KOPT-K1 (cell line): ENCODE data around the gene SOX13.

Experiments used
- H3K27ac ChIP-seq: fragments of 200-600 bp; sonication (generic); 2 replicates; pipeline ENCODE4 v1.5.1; 2016; ENCODE audit warnings: antibody characterized with exemption, mild to moderate bottlenecking, low read depth, low read length; ENCODE audit not compliant: poor library complexity, severe bottlenecking
- H3K36me3 ChIP-seq: fragments of 200-600 bp; sonication (generic); 2 replicates; pipeline ENCODE4 v1.5.1; 2017; ENCODE audit warnings: antibody characterized with exemption, mild to moderate bottlenecking, low read length, moderate library complexity; ENCODE audit not compliant: insufficient read depth
- H3K9me3 ChIP-seq: fragments of 200-600 bp; sonication (generic); 2 replicates; pipeline ENCODE4 v1.5.1; 2017; ENCODE audit warnings: antibody characterized with exemption, low read length, mild to moderate bottlenecking; ENCODE audit not compliant: insufficient read depth, poor library complexity, severe bottlenecking

Gene SOX13

DNA sequence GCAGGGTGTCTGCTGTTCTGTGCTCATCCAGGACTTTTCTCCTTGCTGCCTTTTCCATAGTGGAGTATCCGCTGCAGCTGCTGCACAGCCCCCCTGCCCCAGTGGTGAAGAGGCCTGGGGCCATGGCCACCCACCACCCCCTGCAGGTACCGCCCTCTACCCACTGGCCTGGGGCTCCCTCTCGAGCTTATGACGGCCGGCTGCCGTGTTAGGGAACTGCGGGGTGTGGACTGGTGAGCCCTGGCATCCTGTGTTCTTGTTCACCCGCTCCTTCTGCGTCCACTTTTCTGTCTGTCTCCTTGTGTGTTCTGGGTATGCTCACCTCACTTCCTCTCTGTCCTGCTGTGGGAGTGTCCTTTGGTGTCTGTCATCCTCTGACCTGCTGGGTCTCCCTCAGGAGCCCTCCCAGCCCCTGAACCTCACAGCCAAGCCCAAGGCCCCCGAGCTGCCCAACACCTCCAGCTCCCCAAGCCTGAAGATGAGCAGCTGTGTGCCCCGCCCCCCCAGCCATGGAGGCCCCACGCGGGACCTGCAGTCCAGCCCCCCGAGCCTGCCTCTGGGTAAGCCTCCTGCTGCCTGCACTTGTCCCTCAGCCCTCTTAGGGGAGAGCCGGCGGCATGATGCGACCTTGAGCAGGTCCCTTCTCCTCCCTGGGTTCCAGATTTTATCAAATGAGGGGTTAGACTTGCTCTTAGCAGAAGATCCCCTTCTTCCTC is 49.1 kb downstream of the SOX13 start:
- no peaks in the 10 kb centered on the region for H3K36me3 ChIP-seq
- H3K9me3 ChIP-seq = no peaks in the 10 kb centered on the region
- no peak overlapping the region for H3K27ac ChIP-seq

- Histone ChIP-seq H3K36me3 (no peaks in the 10 kb centered on the region), H3K27ac (no peak overlapping the region), H3K9me3 (no peaks in the 10 kb centered on the region)
Measured at GRCh38 chr1:204123376-204123775, 50.5 kb downstream of the SOX13 start.

- Histone ChIP-seq H3K36me3 (no peaks in the 10 kb centered on the region), H3K27ac (no peak overlapping the region), H3K9me3 (no peaks in the 10 kb centered on the region)
Measured at GRCh38 chr1:204124639-204125038, 51.7 kb downstream of the SOX13 start.

- no peaks in the 10 kb centered on the region for H3K36me3 ChIP-seq
- no peaks in the 10 kb centered on the region for H3K9me3 ChIP-seq
- H3K27ac ChIP-seq = no peak overlapping the region
Measured at GRCh38 chr1:204125759-204126351, 52.9 kb downstream of the SOX13 start.

DNA sequence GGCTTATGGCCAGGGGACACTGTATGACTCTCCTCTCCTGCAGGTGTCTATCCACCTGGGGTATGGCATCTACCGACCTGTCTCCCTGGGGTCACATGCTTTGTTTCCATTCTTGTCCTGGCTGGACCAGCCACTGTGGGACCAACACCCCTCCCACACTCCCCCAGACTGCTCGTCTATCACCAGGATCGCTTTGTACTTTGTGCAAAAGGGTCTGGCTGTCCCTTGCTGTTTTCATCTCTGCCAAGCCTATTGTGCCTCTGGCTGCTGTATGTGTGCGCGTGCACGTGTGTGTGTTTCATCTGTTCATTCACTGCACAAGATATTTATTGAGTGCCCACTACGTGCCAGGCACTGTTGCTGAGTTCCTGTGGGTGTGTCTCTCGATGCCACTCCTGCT is 53.5 kb downstream of the SOX13 start:
- Histone ChIP-seq H3K27ac (no peak overlapping the region), H3K9me3 (no peaks in the 10 kb centered on the region), H3K36me3 (no peaks in the 10 kb centered on the region)

DNA sequence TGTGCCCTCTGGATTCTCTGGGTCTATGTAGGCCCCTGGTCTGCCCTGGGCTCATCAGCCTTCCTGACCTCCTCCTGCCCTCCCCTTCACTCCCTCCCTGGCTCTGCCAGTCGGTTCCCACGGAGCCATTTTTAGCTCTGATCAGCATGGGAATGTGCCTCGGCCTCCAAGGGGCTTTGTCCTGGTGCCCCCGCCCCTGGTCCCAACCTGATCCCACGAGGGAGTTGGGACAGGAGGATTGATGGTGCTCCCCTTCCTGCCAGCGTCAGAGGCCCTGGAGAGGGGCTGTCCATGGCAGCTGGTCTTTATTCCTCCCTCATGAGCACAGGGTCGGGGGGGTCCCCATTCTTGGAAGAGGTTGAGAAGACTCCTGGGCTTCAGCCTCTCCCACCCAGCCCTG is 54.0 kb downstream of the SOX13 start:
- Histone ChIP-seq H3K36me3 (no peaks in the 10 kb centered on the region), H3K9me3 (no peaks in the 10 kb centered on the region), H3K27ac (no peak overlapping the region)

DNA sequence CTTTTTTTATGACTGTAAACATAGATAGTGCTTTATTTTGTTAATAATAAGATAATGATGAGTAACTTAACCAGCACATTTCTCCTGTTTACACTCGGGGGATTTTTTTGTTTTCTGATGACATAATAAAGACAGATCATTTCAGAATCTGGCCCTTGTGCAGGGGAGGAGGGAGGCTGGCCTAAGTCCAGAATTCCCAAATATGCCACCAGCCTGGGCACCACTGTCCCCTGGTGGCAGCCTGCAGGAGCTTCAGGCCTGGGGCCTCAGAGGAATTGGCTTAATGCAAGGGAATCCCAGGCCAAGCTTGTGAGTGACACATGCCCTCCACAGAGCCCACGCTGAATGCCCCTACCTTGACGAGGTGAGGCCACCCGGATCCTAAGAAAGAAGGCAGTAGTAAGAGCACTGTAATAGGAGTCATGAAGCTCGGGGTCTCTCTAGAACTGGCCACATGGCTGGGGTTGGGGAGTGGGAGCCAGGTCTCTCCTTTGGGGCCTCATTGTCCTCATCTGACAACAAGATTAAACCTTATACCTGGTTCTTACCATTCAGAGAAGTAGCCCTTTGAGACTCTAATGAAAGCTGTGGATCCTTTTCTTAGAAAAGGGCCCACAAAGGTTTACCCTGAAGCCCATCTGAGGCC is 54.8 kb downstream of the SOX13 start:
- Histone ChIP-seq H3K27ac (no peak overlapping the region), H3K36me3 (no peaks in the 10 kb centered on the region), H3K9me3 (no peaks in the 10 kb centered on the region)

DNA sequence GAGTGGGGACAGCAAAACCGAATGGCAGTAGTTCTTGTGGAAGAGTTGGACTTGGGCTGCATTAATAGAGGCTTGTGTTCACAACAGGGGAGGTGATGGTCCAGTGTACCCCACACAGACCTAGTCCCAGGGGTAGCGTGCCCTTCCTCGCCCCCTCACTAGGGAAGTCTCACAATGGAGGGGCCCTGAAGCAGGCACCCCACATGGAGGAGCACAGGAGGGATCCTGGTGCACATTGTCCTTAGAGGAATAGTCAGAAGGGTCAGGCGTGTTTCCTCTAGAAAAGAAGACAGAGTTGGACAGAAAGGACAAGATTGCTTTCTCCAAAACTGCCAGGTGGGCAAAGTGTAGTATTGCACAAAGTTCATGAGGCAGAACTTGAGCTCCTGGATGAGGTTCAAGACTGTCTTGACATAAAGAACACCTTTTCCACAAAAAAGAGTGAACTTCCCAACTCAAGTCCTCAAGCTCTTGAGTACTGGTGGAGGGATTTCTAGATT is 55.6 kb downstream of the SOX13 start:
- Histone ChIP-seq H3K27ac (no peak overlapping the region), H3K9me3 (no peaks in the 10 kb centered on the region), H3K36me3 (no peaks in the 10 kb centered on the region)

- Histone ChIP-seq H3K36me3 (no peaks in the 10 kb centered on the region), H3K9me3 (no peaks in the 10 kb centered on the region), H3K27ac (no peak overlapping the region)
Measured at GRCh38 chr1:204128964-204129896, 56.3 kb downstream of the SOX13 start.

- H3K9me3 ChIP-seq = no peaks in the 10 kb centered on the region
- no peaks in the 10 kb centered on the region for H3K36me3 ChIP-seq
- no peak overlapping the region for H3K27ac ChIP-seq
Measured at GRCh38 chr1:204130178-204130577, 57.3 kb downstream of the SOX13 start.

- H3K36me3 ChIP-seq = no peaks in the 10 kb centered on the region
- no peaks in the 10 kb centered on the region for H3K9me3 ChIP-seq
- H3K27ac ChIP-seq = no peak overlapping the region
Measured at GRCh38 chr1:204130981-204131892, 58.3 kb downstream of the SOX13 start.

DNA sequence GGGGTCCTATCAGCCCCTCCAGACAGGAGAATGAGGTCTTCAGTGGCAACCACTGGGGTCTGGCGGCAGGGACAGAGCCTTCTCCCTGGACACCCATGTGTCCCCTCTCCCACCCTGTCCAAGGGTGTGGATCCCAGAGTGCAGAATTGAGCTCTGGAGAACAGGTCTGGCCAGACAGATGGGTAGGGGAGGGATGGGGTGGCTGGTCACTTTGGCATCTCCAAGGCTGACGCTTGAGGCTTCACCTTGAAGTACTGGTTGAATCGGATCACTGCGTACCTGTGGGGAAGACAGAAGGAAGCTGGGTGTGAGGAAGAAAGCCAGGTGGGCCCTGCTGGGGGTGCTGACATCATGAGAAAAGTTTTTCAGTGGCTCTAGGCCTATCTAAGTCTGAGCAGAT is 59.1 kb downstream of the SOX13 start:
- no peak overlapping the region for H3K27ac ChIP-seq
- H3K9me3 ChIP-seq = no peaks in the 10 kb centered on the region
- no peaks in the 10 kb centered on the region for H3K36me3 ChIP-seq

- no peak overlapping the region for H3K27ac ChIP-seq
- no peaks in the 10 kb centered on the region for H3K36me3 ChIP-seq
- no peaks in the 10 kb centered on the region for H3K9me3 ChIP-seq
Measured at GRCh38 chr1:204132718-204133117, 59.8 kb downstream of the SOX13 start.

DNA sequence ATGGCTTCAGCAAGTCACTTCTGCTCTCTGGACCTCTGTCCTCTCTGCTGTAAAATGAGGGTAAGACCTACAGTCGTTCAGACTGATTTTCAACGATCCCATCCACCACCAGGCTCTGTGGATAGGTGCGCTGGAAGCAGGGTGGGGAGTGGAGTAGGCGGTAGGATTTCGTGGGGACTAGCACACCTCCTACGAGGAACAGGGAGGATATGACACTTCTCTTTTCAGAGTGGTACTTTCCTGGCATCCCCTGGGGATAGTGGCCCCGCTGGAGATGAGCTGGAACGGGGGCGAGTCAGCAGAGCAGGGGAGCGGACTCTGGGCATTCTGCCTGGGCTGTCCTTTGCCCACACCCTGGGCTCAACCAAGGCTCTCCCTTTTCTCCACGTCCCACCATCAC is 61.2 kb downstream of the SOX13 start:
- Histone ChIP-seq H3K9me3 (no peaks in the 10 kb centered on the region), H3K27ac (no peak overlapping the region), H3K36me3 (no peaks in the 10 kb centered on the region)
